ENCODE results near the gene SLC36A2.

GRCh38 chr5:151288180-151288579 is 59.2 kb downstream of the SLC36A2 start:
- TF ChIP-seq CTCF (IDR thresholded peaks at IDR 0.05) (peak; percentile 26; the same call in 1 of the 2 replicates), ZFX (IDR thresholded peaks at IDR 0.05; ENCODE audit: borderline replicate concordance) (no peak)
